Inflammatory macrophage treated with lipopolysaccharide for 4 hours (primary cell): ENCODE data around the gene PIM2.
A peak's percentile ranks its signal among the peaks of the same experiment; 100 is the strongest.

Experiments
- DNase-seq: peaks from one replicate; pipeline ENCODE4 v3.0.0-alpha.2; 2020

Gene PIM2

GRCh38 chrX:48918643-48919340 is at the start of gene PIM2:
Gene PIM2, minus strand, starts transcription at chrX:48919024. Its CDS starts 190 bp downstream, at chrX:48918834.
- DNase-seq = peak; percentile 92

- no peak for DNase-seq
These were observed 49.6 kb upstream of the PIM2 start for GRCh38 chrX:48968377-48968776.

DNA sequence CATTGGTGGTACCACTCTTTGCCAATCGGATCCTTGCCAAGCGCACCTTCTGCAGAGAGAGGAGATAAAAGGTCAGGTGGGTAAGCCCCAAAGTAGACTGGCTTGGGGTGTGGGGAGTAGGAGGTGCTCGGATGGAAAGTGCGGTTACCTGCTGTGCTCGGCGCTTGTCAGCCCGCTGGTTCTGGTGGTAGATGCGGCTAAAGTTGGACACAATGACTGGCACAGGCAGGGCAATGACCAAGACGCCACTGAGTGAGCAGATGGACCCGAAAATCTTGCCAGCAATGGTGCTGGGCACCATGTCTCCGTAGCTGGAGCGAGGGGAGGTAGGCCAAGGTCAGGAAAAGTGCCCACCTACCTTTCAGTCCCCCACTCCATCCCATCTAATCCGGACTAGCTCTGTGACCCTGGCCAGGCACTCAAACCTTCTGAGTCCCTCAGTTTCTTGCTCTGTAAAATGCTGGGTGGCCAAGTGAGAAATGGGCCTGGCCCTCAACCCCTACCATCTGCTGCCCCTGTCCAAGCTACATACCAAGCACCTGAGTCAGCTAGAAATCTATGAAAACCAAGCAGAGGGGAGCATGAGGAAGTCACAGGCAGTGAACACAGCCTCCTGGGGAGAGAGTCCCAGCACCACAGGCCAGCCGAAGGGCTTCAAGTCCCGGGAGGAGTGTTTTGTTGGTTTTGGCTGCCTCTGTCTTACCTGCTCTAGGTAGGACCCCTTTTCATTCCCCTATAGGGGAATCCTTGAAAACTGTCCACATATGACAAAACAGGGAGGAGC is 48.2 kb upstream of the PIM2 start:
- no peak for DNase-seq

DNA sequence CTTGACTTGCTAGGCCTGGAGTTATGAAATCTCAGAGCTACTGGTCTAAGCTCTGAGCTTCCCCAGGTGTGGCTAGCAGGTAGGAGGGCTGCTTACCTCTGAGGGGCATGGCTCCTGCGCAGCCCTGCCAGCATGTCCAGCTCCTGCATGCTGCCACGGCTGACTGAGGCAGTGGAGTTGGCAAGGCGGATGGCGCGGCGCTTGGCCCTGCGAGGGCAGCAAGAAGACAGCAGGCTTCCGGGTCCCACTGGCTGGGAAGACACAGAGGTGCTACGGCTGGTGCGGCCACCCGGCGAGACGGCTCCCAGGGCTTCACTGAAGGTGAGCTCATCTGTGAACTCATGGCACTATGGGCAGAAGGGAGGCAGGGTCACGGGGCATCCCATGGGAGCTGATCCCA is 47.1 kb upstream of the PIM2 start:
- DNase-seq = no peak

- DNase-seq = no peak
These were observed 42.8 kb upstream of the PIM2 start for GRCh38 chrX:48961585-48962091.

- DNase-seq = peak; percentile 55
These were observed 41.5 kb upstream of the PIM2 start for GRCh38 chrX:48960291-48960690.

DNA sequence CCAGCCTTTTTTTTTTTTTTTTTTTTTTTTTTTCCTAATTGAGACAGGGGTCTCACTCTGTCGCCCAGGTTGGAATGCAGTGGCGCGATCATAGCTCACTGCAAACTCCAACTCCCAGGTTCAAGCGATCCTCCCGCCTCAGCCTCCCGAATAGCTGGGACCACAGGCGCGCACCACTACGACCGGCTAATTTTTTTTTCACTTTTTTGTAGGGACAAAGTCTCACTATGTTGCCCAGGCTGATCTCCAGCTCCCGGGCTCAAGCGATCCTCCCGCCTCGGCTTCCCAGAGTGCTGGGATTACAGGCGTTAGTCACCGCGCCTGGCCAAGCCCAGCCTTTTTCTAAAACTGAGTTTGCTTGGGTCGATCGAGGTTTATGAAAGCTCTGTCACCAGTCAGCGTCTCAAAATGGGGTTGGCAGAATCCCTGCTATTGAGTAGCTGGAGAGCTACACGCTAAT is 39.8 kb upstream of the PIM2 start:
- peak; percentile 25 for DNase-seq

GRCh38 chrX:48957827-48958634 is 39.2 kb upstream of the PIM2 start:
- DNase-seq = peak; percentile 95

- DNase-seq = peak; percentile 67
These were observed 38.6 kb upstream of the PIM2 start, which contains the start of gene OTUD5 for GRCh38 chrX:48957477-48957826. Gene OTUD5, minus strand, starts transcription at chrX:48957607. Its CDS starts 37 bp downstream, at chrX:48957570.

DNA sequence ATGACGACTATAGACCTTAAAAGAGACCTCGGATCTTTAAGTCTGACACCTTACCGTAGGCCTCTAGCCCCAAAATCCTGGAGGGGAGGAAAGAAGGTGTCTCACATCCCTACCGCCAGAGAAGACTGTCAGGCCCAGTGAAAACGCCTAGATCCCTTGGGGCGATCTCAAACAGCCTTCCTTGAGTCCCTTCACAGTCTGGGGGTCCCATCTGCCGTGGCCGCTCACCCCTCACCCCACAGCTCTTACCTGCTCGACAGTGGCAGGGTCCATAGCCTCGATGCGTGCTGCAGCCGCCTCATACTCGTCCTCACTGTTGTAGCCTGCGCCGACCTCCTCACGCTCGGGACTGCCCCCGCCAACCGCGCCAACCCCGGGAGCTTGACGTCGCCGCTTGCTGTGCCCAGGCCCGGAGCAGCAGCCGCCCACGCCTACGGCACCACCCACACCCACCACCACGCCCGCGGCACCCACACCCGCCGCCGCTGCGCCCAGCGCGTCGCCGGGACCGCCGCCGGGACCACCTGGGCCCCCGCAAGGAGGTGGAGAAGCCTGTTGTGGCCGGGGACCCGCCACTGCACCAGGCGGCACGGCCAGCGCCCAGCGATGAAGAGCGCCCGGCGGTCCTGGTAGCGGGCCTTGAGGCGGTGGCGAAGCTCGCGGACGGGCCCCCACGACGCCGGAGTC is 38.0 kb upstream of the PIM2 start:
- peak; percentile 19 for DNase-seq

GRCh38 chrX:48948589-48948988 is 29.8 kb upstream of the PIM2 start:
- no peak for DNase-seq

DNA sequence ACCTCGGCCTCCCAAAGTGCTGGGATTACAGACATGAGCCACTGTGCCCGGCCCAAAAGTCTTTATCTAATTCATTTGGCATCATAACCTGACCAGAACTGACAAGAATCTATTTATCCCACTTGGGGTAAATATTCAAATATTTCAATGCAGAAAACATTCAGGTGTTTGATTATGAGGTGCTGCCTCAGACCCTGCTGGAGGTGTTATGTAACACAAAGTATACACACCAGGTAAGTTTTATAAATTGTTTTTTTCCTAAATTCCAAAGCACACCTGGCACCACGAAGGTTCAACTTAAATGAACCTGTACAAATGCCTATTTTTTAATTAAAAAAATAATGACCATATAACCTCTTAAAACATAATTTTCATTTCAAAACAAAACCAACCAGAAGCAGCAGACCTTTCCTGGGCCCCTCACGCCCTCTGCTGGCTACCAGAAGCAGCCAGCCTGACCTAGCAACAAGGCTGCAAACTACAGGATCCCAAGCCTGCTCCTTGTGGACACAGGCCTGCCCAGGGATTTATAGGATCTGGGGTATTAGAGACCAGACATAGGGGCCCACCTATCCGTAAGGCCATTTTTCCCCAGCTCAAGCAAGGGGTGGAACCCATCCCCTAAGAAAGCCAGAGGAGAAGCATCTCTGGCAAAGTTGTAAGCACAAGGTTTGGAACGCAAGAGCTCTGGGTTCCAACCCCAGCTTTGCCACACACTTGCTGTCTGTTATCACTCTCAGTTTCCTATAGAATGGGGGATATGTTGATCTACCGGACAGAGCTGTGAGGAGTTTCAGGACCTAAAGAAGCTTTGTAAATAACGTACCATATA is 26.9 kb upstream of the PIM2 start:
- DNase-seq = peak; percentile 46

DNA sequence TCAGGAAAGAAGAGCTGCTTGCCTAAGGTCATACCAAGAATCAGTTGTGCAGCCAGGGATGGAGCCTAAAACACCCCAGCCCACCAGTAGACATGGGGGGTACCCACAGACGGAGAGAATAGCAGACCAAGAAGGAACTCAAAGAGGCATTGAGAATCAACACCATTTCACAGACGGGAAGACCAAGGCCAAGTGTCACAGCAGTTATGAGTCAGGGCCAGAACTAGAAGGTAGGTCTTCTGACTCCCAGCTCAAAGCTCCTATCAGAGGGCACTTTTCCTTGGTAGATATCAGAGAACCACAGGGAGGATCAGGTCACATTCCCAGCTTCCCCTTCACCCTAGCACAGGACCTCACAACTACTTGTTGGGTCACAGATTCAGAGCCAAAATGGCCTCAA is 24.1 kb upstream of the PIM2 start:
- no peak for DNase-seq

DNA sequence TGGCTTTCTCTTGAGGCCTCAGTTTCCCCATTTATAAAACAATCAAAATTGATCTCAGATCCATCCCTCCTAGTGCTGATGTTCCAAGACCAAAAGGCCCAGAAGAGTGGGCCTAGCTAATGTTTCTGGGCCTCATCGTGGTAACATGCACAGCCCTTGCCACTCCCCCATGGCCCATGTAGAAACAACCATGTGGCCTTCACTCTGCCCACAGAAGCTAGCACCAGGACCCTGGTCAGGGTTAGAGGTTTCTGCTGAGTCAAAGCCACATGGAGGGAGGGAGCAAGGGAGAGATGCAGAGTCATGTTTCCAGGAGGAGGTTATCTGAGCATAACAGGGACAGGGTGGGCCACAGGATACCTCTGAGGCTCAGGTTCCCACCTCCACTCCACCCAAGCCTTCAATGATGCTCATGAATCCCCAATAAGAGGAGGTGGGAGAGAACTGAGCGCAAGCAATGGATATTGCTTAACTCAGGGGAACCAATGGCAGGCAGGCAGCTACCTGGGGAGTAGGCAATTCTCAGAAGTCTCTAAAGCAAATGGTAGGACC is 21.7 kb upstream of the PIM2 start:
- DNase-seq = no peak

- DNase-seq = no peak
These were observed 20.9 kb upstream of the PIM2 start for GRCh38 chrX:48939524-48940228.

DNA sequence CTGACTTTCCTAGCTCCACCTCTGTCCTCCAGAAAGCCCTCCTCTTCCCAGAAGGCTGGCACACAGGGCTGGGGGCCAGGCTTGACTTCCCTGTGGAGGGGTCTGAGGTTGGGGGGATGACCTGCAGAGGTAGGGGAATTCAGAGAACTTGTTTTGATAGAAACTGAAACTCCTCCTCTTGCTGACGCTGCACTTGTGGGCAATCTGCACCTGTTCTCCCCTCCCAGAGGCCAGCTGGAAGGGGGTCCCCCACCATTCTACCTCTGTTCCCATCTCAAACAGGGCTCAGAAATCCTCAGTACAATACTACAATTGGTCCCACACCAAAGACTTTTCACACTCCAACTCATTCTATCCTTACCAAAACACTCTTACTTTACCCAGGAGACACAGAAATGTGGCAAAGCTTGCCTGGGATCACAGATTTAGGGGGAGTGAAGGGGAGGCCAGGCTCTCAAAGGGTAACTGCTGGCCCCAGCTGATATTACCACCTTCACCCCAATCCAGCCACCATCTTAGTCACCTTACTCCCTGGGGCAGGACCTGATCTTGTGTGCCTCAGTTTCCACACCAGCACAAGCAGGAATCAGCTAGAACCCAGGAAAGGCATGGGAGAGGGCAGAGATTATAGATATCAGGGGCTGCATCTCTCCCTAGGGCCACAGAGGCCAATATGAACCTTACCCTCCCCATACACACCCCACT is 20.0 kb upstream of the PIM2 start:
- DNase-seq = no peak

GRCh38 chrX:48937054-48937907 is 18.5 kb upstream of the PIM2 start:
- peak; percentile 87 for DNase-seq

- DNase-seq = peak; percentile 67
These were observed 17.7 kb upstream of the PIM2 start for GRCh38 chrX:48936429-48937053.

DNA sequence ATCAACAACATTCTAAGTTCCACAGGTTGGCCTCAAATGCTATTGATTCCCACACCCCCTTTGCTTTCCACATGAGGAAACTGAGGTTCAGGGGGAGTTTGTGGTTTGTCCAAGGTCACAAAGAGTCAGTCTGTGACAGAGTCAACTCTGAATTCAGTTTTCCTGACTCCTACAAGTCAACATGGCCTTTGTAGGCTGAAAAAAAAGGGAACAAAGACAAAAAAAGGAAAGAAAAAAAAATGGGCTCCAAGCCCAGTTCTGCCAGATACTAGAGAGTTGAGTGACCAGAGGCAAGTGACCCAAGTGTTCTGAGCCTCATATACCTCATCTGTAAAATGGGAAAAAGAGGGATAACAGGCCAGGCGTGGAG is 16.5 kb upstream of the PIM2 start:
- DNase-seq = peak; percentile 48
